ENCODE data around the gene COA7.
"Not testable (repeated sequence)": the region's sequence is repeated elsewhere in the genome, so short reads cannot be mapped to it uniquely, and the experiment has no call there.

Gene COA7

DNA sequence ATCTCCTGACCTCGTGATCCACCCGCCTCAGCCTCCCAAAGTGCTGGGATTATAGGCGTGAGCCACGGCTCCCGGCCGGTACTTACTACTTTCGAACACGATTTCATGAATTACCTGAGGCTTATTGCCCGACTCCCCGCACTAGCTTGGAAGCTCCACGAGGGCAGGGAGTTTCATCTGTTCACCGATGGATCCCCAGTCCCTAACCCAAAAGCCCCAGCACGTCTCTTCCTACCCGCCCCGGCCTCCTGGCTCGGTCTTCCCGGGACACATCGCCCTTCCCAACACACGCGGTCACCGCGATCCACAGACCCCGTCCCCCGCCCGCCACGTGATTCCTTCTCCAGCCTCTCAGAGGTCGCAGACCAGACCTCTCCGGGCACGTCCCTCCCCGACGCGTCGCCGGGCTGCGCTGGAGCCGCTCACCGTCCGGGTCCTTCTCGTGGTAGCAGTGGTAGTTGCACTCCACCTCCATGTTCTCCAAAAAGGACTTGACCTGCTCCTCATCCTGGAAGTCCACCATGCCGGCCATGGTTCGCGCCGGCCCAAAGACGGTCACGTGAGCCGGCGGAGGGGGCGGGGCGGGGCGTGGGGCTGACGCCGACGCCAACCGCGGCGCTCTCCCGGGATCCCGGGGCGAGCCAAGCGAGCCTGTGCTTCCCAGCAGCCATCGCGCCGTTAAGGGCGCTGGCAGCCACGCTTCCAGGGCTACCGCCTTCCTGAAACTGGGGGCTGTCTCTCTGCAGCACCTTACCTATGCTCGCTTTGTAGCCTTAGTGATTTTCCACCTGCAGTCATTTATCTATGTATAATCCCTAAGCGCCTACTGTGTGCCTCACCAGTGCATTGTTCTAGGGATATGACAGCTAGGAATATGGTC, at the start of gene COA7:
Gene COA7 (minus strand): TSS at position 553 of the 880 bp plus-strand sequence. CDS start 21 bp downstream, at position 532.
- DNase-seq (ENCODE audit: low read depth, low spot score): peak; percentile 91

DNA sequence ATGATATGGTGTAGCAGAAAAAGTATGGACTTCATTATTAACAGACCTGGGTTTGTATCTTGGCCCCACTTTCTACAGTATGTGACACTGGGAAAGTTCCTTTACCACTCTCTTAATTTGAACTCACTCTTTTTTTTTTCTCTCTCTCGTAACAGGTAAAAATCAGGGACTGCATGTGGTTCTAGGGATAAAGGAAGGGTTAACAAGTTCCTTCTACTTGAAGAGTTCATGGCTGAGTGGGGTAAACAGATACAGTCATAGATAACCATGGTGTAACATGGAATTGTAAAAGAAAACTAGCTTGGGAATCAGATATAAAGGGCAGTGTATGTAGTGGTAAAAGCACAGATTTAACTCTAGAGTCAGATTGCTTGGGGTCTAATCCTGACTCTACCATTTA, 49.3 kb upstream of the COA7 start:
- DNase-seq (ENCODE audit: low read depth, low spot score): no peak

DNA sequence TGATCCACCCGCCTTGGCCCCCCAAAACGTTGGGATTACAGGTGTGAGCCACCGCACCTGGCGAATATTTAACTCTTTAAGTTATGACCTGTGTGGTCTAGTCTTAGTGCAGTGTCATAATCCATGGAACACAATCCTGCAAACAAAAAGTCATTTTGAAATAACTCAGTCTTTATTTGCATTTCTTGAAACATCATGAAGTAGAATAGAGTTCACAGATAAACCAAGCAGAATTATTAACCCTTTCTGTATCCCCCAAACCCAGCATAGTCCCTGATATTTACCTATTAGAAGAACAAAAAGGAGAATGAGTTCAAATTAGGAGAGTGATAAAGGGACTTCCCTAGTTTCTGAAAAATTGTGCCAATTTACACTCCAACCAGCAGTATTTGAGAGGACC, 48.0 kb upstream of the COA7 start:
- no peak for DNase-seq (ENCODE audit: low read depth, low spot score)

DNA sequence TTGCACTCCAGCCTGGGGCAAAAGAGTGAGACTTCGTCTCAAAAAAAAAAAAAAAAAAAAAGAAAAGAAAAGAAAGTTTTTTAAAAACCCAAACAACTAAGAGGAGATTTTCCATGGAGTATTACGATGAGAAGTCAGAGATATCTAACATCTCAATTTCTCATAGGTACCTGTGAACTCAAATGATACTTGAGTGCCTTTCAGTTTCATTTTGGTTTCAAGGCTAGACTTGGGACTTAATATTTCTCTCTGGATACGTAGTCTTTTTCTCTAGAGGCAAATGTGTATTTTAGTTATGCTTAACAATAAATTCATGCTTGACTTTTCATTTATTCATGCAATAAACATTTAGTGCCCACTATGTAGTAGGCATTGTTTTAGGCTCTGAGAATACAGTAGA, 43.1 kb upstream of the COA7 start:
- DNase-seq (ENCODE audit: low read depth, low spot score): no peak

DNA sequence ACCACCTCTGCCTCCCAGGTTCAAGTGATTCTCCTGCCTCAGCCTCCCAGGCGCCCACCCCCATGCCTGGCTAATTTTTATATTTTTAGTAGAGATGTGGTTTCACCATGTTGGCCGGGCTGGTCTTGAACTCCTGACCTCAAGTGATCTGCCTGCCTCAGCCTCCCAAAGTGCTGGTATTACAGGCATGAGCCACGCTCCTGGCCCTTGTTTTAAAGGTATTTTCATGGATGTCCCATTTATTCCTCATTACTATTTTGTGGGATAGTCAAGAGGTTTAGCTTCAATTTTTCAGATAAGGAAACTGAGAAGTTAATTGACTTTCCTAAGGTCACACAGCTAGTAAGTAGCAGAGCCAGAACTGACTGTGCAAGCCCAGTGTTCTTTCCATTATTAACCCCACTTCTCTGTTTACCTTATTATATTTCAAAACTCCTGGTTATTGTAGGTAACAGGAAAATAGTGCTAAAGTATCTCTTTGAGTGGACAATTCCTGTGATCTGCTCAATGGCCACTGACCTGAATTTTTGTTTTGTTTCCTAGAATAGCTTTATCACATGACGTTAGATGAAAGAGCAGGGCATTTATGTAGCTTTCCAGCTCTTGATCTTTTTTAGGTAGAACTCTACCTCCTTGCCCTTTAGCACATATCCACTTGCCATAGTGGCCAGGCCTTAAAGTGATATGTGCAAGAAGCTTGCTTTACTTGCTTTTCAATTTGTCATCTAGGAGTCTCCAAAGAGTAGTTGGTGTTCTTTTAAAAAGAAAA, 41.7 kb upstream of the COA7 start:
- no peak for DNase-seq (ENCODE audit: low read depth, low spot score)

DNA sequence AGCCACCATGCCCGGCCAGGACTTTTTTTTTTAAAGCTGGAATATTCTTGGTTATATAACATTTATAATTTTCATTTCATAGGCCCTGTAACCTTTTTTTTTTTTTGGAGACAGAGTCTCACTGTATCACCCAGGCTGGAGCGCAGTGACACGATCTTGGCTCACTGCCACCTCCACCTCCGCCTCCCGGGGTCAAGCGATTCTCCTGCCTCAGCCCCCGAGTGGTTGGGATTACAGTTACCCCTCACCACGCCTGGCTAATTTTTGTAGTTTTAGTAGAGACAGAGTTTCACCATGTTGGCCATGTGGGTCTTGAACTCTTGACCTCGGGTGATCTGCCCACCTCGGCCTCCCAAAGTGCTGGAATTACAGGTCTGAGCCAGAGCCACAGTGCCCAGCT, 40.7 kb upstream of the COA7 start:
- no peak for DNase-seq (ENCODE audit: low read depth, low spot score)

DNA sequence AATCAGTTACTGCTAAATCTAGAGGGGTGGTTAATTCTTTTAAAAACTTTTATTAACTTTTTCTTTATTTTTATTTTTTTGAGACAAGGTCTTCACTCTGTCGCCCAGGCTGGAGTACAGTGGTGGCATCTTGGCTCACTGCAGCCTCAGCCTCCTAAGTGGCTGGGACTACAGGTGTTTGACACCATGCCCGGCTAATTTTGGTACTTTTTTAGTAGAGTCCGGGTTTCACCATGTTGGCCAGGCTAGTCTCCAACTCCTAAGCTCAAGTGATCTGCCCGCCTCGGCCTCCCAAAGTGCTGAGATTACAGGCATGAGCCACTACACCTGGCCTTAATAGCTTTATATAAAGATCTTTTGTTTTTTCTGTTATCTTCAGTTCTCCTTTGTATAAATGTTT, 40.0 kb upstream of the COA7 start:
- no peak for DNase-seq (ENCODE audit: low read depth, low spot score)

DNA sequence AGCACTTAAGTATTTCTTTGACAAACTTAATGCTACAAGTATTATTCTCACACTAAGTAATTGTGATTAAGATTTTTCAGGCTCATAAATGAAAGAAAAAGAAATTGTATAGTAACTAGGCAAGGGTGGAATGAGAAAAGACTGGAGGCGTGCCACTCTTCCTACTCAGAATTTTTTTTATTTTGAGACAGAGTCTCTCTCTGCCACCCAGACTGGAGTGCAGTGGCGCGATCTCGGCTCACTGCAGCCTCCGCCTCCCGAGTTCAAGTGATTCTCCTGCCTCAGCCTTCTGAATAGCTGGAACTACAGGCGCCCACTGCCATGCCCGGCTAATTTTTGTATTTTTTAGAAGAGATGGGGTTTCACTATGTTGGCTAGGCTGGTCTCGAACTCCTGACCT, 37.2 kb upstream of the COA7 start:
- DNase-seq (ENCODE audit: low read depth, low spot score): not testable (repeated sequence)

DNA sequence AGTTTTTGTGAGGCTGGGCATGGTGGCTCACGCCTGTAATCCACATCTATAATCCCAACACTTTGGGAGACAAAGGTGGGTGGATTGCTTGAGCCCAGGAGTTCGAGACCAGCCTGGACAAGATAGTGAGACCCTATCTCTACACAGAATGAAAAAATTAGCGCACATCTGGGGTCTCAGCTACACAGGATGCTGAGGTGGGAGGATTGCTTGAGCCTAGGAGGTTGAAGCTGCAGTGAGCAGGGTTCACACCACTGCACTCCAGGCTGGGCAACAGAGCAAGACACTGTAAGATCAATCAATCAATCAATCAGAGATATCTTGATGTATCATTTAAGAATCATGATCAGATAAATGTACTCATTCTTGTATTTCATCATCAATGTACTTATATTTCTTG, 35.2 kb upstream of the COA7 start:
- DNase-seq (ENCODE audit: low read depth, low spot score): no peak

DNA sequence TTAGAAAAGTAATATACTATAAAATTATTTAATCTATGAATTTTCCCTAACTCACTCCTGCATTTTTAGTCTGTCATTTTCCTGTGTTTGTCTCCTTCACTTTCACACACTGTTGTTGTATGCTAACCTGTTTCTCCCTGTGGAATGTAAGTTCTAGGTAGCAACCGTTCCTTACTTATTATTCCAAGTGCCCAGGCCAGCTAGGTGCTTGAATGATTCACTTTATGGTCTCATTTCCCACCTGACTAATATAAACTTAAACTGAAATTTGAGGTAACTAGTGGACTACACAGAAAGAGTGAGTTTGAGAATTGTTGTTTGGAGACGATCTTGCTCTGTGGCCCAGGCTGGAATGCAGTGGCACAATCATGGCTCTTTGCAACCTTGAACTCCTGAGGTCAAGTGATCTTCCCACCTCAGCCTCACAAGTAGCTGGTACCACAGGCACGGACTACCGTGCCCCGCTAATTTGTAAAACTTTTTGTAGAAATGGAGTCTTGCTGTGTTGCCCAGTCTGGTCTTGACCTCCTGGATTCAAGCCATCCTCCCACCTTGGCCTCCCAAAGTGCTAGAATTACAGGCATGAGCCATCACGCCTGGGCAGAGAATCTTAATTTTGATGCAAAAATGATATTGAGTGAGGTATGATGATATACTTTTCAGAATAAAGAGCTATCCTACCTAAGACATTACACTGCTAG, 30.0 kb upstream of the COA7 start:
- DNase-seq (ENCODE audit: low read depth, low spot score): no peak

DNA sequence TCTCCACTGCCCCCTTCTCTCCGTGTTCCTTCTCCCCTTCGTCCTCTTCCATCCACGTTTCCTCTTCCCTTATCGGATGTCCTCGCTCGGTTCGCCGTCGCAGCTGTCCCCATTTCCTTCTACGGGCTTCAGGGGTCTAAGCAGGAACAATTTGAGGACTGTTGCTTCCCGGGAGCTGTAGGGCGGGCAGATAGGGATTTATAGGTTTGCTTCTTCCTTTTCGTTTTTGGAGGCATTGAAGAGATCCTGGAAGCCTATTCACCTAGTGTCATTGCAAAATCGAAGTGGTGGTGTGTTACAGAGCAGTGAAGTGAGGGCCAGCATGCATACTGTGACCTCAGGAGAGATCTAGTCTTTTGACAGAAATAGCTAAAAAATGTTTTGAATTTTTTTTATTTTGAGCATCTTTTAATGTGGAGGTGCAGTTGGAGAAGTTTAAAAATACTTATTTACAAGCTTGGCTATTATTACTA, 29.0 kb upstream of the COA7 start:
- peak; percentile 16 for DNase-seq (ENCODE audit: low read depth, low spot score)

DNA sequence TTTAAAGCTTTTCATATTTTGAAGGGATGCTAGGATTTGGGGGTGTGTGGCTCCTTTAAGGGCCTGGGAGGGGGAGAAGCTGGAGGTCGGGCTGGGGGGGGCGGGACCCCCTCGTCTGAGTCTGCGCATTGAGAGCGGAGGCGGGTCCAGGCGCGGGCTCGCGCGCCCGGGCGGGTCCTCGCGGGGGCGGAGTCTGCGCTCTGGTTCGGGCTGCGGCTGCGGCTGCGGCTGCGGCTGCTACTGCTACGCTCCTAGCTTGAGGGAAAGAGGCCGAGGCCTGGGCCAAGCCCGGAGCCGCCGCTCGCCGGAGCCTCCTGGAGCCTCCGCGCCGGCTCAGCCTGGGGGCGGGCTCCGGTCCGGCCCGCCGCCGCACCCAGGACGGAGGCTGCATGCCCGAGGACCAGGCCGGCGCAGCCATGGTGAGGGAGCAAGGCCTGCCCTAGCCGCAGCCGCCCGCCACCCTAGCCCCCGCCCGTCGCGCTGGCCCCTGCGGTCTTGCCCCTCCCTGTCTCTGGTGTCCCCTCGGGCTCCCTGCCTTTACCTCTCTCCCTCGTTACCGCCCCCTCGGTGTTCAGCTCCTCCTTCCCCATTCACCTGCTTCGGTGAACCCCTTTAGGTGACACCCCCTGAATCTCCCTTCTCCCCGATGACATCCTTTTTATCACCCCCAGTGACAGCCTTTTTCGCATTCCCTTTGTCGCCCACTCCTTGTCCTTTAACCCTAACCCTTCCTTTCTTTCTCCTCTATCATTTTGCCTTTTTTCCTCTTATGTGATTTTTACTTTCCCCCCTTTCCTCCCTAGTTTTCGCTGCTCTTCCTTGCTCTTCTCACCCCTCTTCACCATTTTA, 28.3 kb upstream of the COA7 start, which contains the start of gene ZYG11B:
Gene ZYG11B (plus strand): TSS at position 189 of the 849 bp plus-strand sequence. CDS start 201 bp downstream, at position 390.
- peak; percentile 86 for DNase-seq (ENCODE audit: low read depth, low spot score)

DNA sequence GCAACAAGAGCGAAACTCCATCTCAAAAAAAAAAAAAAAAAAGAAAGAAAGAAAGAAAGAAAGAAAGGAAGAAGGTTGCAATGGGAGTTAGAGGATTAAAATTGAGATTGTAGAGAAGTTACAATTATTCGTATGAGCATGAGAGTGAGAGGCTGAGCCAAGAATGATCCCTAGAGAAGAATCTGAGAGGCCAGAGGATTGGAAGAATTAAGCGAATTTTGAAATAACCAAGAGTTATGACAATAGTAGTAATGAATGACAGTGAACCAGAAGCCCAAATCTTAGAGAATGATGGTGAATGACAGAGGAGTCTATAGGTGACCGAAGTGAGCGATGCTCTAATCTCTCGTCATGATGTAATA, 27.7 kb upstream of the COA7 start:
- no peak for DNase-seq (ENCODE audit: low read depth, low spot score)

DNA sequence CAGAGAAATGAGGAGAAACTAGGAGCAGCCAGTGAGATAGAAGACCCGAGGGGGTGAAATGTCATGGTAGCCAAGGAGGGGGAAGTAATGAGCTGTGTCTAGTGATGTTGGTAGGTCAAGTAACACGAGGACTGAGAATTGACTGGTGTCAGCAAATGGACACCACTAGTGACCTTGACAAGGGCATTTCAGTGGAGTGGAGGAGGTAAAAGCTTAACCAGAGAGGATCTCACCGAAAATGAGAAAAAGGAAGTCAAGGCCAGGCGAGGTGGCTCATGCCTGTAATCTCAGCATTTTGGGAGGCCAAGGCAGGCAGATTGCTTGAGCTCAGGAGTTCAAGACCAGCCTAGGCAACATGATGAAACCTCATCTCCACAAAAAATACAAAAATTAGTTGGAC, 25.1 kb upstream of the COA7 start:
- no peak for DNase-seq (ENCODE audit: low read depth, low spot score)

DNA sequence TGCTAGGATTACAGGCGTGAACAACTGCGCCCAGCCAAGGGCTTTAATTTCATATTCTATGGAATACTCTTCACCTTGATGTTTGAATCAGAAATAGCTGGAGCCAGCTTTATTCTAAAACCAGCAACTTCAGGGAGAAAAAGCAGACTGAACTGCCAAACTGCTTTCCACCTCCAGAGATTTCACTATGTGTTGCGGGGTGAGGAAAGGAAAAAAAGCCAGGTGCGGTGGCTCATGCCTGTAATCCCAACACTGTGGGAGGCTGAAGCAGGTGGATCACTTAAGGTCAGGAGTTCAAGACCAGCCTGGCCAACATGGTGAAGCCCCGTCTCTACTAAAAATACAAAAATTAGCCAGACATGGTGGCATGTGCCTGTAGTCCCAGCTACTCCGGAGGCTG, 17.1 kb upstream of the COA7 start:
- DNase-seq (ENCODE audit: low read depth, low spot score): not testable (repeated sequence)

DNA sequence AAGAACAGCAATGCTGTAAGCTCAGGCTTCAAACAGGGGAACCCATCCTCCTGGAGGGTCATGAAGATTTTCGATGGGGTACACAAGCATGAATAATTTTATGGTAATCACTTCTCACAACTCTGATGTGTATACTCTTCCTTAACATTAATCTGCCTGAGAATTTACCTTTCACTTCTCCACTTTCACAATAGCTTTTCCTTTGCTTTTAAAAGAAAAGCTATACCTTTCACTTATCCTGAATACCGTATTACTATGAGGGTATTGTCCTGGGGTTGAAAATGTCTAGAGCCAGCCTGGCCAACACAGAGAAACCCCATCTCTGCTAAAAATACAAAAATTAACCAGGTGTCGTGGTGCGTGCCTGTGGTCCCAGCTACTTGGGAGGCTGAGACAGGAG, 15.4 kb upstream of the COA7 start:
- DNase-seq (ENCODE audit: low read depth, low spot score): no peak

DNA sequence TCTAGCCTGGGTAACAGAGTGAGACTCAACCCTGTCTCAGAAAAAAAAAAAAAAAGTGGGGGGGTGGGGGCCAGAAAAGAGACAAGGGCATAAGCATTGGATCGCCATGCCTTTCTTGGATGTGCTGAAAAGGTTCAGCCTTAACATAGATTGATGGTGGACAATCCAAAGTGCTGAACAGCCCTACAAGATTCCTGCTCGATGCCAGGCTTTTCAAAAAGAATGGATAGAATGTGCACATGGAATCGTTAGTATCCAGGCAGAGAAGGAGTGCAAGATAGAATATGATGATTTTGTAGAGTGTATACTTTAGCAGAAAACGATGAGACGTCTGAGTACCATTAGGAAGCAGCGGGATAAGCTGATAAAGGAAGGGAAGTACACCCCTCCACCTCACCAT, 10.9 kb upstream of the COA7 start:
- no peak for DNase-seq (ENCODE audit: low read depth, low spot score)

DNA sequence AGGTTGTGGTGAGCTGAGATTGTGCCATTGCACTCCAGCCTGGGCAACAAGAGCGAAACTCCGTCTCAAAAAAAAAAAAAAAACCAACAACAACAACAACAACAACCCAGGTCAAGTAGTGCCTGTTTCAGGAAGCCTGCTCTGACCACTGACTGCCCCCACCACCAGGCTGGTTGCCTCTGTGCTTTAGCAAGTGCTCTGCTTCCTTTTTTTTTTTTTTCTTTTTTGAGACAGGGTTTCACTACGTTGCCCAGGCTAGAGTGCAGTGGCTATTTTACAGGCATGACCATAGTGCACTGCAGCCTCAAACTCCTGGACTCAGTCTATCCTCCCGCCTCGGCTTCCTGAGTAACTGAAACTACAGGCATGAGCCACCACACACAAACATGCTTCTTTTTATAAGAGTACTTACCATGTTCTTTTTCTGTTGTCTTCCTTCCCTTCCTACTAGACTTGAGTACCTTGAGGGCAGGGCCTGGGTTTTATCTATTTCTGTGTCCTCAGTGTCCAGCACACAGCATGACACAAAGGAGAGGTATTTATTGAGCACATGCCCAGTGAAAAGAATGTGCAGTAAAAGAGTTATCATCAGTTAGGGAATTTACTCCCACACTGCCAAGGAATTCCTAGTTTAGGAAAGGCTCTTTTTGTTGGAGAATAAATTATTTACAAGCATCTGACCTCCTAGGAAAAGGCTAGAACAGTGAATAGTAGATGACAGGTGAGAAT, 9.9 kb upstream of the COA7 start:
- DNase-seq (ENCODE audit: low read depth, low spot score): peak; percentile 62

DNA sequence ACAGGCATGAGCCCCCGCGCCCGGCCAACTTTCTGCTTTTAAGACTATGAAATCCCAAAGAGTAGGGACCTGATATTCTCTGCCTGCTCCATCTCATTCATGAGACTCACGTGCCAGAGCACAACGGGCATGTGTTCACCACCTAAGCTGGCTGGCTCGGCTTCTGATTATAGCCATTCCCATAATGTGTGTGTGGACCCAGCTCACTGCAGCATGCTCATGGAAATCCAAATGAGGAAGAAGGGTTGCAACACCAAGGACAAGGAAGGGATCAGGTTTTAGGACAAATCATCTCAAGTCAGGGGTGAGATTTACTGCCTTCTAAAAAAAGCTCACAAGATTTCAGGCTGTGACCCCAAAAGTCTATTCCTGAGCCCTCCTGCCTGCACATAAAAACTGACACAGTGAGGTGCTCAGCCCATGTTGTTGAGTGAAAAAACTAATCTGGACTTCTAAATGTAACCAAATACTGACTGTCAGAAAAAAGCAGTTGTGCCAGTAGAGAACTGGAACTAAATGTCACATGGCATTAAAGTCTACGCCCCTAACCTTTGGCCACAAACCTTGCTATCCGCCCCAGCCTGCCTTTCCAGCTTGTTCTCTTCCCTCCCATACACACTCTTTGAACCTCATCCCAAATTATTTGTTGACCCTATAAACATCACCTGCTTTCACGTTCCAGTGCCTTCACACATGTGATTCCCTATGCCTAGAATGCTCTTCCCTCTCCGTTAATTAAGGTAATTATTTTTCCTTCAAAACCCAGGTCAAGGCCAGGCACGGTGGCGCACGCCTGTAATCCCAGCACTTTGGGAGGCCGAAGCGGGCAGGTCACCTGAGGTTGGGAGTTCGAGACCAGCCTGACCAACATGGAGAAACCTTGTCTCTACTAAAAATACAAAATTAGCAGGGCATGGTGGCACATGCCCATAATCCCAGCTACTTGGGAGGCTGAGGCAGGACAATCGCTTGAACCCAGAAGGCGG, 9.1 kb upstream of the COA7 start:
- DNase-seq (ENCODE audit: low read depth, low spot score): peak; percentile 62
